Smooth muscle cell of the brain vasculature (primary cell): ENCODE measurements around the gene PIGBOS1.

Experiments
- DNase-seq: peaks from one replicate; pipeline ENCODE4 v3.0.0-alpha.2; 2012; ENCODE audit warnings: low read depth, low spot score

PIGBOS1 gene

GRCh38 chr15:55267401-55268175 is 51.3 kb downstream of the PIGBOS1 start:
- no peak for DNase-seq
